ENCODE data around the gene SFSWAP.
A peak's percentile ranks its signal among the peaks of the same experiment; 100 is the strongest.
"Not testable (repeated sequence)": the region's sequence is repeated elsewhere in the genome, so short reads cannot be mapped to it uniquely, and the experiment has no call there.

The SFSWAP gene

GRCh38 chr12:131765961-131766360 is 55.1 kb downstream of the SFSWAP start:
- DNase-seq: no peak

- no peak for DNase-seq
These were observed 55.7 kb downstream of the SFSWAP start for GRCh38 chr12:131766382-131767107.

DNA sequence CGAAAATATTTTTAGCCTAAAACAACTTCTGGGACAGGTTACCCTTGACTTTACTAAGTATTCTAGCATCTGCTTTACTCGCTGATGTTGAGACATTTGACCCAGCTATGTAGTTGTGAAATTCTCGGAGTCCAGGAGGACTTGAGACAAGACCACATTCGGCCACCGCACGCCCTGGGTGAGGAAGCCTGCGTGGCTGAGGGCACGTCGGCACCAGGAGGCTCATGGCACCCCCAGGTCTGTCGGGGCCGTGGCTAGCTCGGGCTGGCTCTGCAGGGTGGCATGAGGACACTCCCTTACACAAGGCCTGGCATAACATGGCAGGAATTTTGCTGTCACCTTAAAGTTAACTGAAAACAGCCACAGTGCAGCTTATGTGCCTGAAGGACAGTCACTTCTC is 59.2 kb downstream of the SFSWAP start:
- DNase-seq: no peak

DNA sequence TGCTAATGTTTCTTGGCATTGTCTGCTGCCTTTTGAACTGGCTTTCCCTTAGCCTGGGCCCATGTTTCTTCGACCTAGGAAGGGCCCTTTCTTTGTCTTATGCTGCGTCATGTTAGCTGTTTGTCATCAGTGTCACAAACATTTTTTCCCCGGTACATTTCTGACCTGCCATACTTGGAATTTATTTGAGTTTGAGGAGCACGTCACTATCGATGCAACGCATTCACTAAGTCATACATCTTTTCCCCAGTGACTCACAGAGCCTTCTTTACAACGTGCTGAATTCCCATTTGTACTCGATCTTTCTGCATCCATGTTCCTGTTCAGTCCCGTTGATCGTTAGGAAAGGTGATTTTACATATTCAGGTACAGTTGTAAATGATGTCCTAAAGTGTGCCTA is 61.1 kb downstream of the SFSWAP start:
- DNase-seq: no peak

DNA sequence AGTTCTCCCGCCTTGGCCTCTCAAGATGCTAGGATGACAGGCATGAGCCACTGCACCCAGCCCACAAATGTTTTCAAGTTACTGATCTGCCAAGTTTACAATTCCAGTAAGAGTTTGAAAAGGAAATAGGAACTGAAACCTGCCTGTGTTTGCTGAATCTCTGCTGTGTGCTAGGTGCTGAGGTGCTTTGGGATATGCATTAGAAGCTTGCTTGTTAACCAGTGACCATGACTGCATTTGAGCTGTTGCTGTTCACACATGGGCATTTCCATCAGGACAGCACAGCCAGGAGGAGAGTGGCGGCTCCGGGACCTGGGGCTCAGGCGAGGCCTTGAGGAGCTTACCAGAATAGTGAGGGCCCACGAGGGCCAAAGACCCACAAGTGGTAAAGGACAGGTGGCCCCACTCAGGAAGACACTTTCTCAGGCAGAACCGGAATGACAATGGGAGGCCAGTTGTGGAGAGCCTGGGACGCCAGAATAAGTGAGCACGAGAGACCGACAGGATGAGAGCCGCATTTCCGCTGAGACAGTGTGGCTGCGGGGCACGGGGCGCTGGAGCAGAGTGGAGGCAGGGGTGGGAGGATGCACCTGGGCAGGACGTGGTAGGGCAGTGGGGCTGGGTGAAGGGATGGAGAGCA is 62.8 kb downstream of the SFSWAP start:
- DNase-seq: peak in 3 of 6 experiments; percentile 5 to 22 (median 15)

DNA sequence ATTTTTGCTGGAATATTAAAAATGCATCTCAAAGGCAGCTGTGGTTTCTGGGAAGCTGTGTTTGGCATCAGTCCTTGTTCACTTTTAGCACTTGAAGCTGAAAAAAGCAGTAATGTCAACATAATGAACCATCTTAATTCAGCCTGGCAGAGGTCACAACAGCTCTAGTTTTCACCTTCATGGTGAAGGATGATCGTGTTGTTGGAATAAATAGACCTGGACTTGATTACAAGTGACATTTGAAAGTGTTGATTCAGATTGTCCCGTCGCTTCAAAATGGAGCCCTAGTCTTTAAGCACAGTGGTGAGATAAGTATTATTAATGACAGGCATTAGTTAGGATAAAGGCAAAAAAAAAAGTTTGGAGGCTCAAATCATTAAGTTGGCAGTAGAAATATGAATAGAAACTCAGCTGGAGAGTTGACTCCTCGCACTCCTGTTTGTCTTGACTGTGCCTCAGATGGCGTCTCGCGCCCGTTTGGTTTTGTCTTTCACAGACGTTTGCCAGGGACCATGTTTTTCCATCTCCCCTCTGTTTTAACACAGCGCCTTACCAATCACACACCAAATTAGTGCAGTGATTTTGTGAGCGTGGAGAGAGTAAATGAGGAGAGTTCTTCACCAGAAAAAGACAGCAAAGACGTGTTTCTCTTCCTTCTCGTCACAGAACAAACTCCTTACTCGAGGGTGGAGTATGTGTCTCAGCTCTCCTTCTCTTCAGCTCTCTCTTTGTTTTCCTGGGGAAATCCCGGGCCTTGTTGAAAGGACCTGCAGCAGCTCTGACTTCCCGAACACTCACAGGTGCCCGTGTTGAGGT is 63.9 kb downstream of the SFSWAP start:
- DNase-seq: no peak

GRCh38 chr12:131775392-131776236 is 64.7 kb downstream of the SFSWAP start:
- no peak for DNase-seq

GRCh38 chr12:131776237-131776889 is 65.5 kb downstream of the SFSWAP start:
- DNase-seq: no peak

GRCh38 chr12:131777269-131777668 is 66.4 kb downstream of the SFSWAP start:
- DNase-seq: not testable (repeated sequence)

DNA sequence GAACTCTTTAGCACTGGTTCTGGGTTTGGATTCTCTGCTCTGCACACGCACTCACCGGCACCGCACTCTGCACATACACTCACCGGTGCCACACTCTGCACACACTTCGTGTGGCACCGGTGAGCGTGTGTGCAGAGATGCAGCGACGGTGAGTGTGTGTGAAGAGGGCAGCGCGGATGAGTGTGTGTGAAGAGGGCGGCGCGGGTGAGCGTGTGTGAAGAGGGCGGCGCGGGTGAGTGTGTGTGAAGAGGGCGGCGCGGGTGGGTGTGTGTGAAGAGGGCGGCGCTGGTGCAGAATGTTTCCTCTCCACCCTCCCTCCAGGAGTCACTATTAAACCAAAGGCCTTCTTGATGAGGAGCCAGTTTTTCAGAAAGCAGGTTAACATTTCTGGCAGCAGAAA is 68.1 kb downstream of the SFSWAP start:
- no peak for DNase-seq

- no peak for DNase-seq
These were observed 71.2 kb downstream of the SFSWAP start for GRCh38 chr12:131782061-131782460.

DNA sequence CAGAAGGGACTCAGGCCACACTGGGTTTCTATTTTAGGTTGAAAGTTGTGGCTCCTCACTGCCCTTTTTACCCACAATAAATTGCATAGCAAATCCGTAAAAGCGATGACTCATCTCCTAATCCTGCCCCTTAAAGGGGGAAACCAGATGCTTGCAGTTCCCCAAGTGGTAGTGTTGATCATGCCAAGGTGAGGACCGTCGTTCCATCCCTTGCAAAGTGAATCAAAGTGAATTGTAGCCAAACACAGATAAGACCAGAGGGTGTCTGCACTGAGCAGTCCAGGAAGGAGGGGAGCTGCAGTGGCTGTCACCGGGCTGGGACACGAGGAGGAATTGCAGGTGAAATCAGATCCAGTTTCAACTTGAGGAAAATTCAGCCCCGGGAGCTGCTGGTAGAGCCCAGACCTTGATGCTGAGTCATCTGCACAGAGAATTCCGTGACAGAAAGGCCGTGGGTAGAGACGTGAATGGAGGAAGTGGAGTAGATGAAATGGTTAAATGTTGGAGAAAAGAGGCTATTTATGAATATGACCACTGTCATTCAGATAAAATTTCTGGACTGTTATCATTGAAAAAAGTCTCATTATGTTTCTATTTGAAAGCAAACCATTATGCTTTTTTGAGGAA is 73.1 kb downstream of the SFSWAP start:
- no peak for DNase-seq

- no peak for DNase-seq
These were observed 74.2 kb downstream of the SFSWAP start for GRCh38 chr12:131784909-131785762.

- no peak for DNase-seq
These were observed 75.0 kb downstream of the SFSWAP start for GRCh38 chr12:131785763-131786330.

GRCh38 chr12:131786331-131786730 is 75.4 kb downstream of the SFSWAP start:
- no peak for DNase-seq

- no peak for DNase-seq
These were observed 76.3 kb downstream of the SFSWAP start for GRCh38 chr12:131787143-131787660.

DNA sequence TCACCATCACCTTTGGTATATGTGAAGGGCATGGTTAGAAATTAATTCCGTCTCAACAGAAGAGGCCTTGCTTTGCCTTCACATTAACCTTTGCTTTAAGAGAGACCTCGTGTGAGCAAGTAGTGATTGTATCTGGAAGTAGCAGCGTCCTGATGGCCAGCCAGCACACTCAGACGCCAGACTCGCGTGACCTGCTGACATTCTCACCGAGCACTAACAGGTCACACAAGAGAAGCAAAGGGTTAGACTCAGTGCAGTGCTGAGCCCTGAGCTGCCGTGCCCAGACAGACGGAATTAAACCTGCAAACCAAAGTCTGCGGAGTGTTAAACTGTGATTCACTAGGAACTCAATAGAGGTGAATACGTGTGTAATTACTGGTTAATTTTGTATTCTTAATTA is 77.2 kb downstream of the SFSWAP start:
- DNase-seq: no peak

DNA sequence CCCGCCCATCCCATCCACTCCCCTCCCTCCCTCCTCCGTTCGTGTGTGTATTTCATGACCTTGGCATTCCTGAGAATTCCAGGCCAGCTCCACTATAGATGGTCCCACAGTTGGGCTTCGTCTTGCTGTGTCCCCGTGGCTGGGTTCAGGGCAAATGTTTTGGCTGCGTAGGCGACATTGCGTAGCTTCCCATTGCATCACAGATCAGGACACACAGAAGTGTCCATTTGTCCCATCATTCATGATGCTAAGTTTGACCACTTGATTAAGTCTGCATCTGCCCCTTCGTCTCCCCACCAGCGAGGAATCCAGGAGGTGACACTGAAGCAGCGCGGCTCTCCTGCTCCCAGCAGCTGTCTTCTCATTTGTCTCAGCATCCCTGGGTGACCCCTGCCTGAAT is 78.7 kb downstream of the SFSWAP start:
- DNase-seq: no peak

DNA sequence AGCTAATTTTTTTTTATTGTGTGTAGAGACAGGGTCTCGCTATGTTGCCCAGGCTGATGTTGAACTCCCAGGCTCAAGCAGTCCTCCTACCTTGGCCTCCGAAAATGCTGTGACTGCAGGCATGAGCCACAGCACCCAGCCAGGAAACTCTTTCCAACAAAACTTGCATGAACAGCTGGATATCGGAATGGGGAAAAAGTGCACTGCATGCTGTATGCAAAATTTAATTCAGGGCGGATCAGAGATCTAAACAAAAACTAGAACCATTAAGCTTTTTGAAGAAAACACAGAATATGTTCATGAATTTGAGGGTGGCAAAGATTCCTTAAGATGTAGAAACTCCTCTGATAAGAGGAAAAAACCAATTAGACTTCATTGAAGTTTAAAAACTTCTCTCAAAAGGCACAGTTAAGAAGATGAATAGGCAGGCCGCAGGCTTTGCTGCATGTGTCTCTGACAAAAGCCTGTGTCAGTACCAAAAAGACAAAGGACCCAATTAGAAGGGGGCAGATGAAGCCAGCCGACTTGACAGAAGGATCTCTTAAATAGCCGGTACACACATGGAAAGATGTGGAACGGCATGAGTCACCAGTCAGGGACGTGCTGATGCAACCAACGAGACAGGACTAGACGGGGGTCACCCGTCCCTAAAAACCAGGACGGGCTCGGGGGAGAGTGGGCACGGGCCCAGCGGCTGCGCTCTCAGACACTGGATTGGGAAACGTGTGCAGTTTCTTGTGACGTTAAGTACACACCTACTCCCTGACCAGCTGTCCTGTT is 82.5 kb downstream of the SFSWAP start:
- no peak for DNase-seq

All from stimulated activated naive CD4-positive, alpha-beta T cell (primary cell).